HepG2 (cell line): ENCODE results near the gene CTPS2. TPM values are rescaled to one million over a fixed set of nuclear protein-coding genes. Genes with fewer than 3 reads are reported as not detected.

Source experiments
- ATAC-seq: fragments of 200-7000 bp; cut with Tn5 transposase; 3 replicates; pipeline ENCODE4 v1.9.1; 2020; ENCODE audit warnings: mild to moderate bottlenecking, moderate library complexity
- BruUV-seq: library from RNA; stranded (reverse); fragments of 400-500 nt; replicated peaks from 2 replicates; lab custom pipeline; 2021; lab: Mats Ljungman, UMichigan
- CTCF ChIA-PET: fragments of 300-600 bp; formaldehyde crosslinking; extraction: SDS; loops from one replicate; lab custom pipeline; 2021; ENCODE audit warnings: low total read pairs, inconsistent platforms, low intra/inter-chr PET ratio; lab: Yijun Ruan, JAX
- POLR2A ChIA-PET: fragments of 350-600 bp; sonication (Branson Sonifier 250); formaldehyde crosslinking; loops from one replicate; lab custom pipeline; 2020; ENCODE audit warnings: antibody characterized with exemption, inconsistent platforms; lab: Yijun Ruan, JAX
- DNase-seq: peaks from one replicate; pipeline ENCODE4 v3.0.0-alpha.2; 2015; ENCODE audit warnings: low spot score
- FAIRE-seq: peaks from 3 replicates; lab custom pipeline; 2011; peaks lifted over from hg19 to GRCh38; lab: Jason Lieb, UNC
- H2AFZ ChIP-seq: one replicate; pipeline ENCODE4 v1.6.1; 2011; ENCODE audit warnings: low read length, inconsistent platforms
- H3K27ac ChIP-seq: fragments of 300-600 bp; 3 replicates; pipeline ENCODE4 v1.8.0; 2011; ENCODE audit warnings: mixed run types, mild to moderate bottlenecking, mixed read lengths, low read length, inconsistent platforms; ENCODE audit not compliant: insufficient read depth; ENCODE audit errors: extremely low read length
- H3K27me3 ChIP-seq, 2 experiments: fragments of 200-600 bp in 1 of 2; 2 replicates in 1 of 2; 3 replicates in 1 of 2; pipeline versions ENCODE4 v1.6.0 to v1.8.0; 2011; ENCODE audit warnings: low read length in 2 of 2, mild to moderate bottlenecking in 2 of 2, moderate library complexity in 2 of 2, inconsistent platforms in 1 of 2; ENCODE audit not compliant: insufficient read depth in 2 of 2, control insufficient read depth in 1 of 2
- H3K36me3 ChIP-seq, 2 experiments: fragments of 200-600 bp in 1 of 2; replicated peaks in 1 of 2; 2 replicates in 1 of 2; 3 replicates in 1 of 2; pipeline versions ENCODE4 v1.5.1 to v1.8.0; 2011; ENCODE audit warnings: low read length in 2 of 2, inconsistent platforms in 1 of 2; ENCODE audit not compliant: insufficient read depth in 2 of 2, control insufficient read depth in 1 of 2
- H3K4me1 ChIP-seq: 2 replicates; pipeline ENCODE4 v1.5.1; 2012; ENCODE audit warnings: low read length, inconsistent platforms; ENCODE audit not compliant: insufficient read depth
- H3K4me2 ChIP-seq: 2 replicates; pipeline ENCODE4 v1.6.0; 2011; ENCODE audit warnings: low read depth, low read length, inconsistent platforms
- H3K4me3 ChIP-seq, 3 experiments: fragments of 200-600 bp in 1 of 3; sonication (generic), shearing (Covaris generic) in 1 of 3; replicated peaks in 1 of 3; 2 replicates each; pipeline ENCODE4 v1.5.1; 2011 to 2016; ENCODE audit warnings: low read length in 3 of 3, inconsistent platforms in 2 of 3, low read depth in 2 of 3, mild to moderate bottlenecking in 2 of 3, control low read depth in 1 of 3, mixed read lengths in 1 of 3; ENCODE audit not compliant: insufficient read depth in 1 of 3
- H3K79me2 ChIP-seq: one replicate; pipeline ENCODE4 v1.6.1; 2011; ENCODE audit warnings: low read length, inconsistent platforms; ENCODE audit not compliant: insufficient read depth
- H3K9ac ChIP-seq: 2 replicates; pipeline ENCODE4 v1.6.0; 2011; ENCODE audit warnings: mild to moderate bottlenecking, low read depth, low read length, inconsistent platforms; ENCODE audit not compliant: insufficient read depth
- H3K9me3 ChIP-seq: 2 replicates; pipeline ENCODE4 v1.5.1; 2012; ENCODE audit warnings: mild to moderate bottlenecking, low read length
- H4K20me1 ChIP-seq: 2 replicates; pipeline ENCODE4 v1.6.0; 2011; ENCODE audit warnings: inconsistent platforms, mild to moderate bottlenecking, low read length, moderate library complexity; ENCODE audit not compliant: insufficient read depth
- ATF7 ChIP-seq, 2 experiments: fragments of 450-650 bp in 1 of 2; sonication (generic) in 1 of 2; formaldehyde crosslinking in 1 of 2; IDR thresholded peaks; 2 replicates each; pipeline versions ENCODE4 v1.4.0 to v1.6.1; 2016 to 2020; ENCODE audit warnings: antibody characterized with exemption in 1 of 2, mild to moderate bottlenecking in 1 of 2, missing genetic modification reagents in 1 of 2
- BRD4 ChIP-seq: sonication (generic); formaldehyde crosslinking; IDR thresholded peaks from 2 replicates; pipeline ENCODE4 v1.4.0; 2020; ENCODE audit warnings: missing genetic modification reagents
- HIVEP1 ChIP-seq: sonication (generic); formaldehyde crosslinking; IDR thresholded peaks from 2 replicates; pipeline ENCODE4 v1.4.0; 2020; ENCODE audit warnings: mild to moderate bottlenecking, missing genetic modification reagents
- NAIF1 ChIP-seq: sonication (generic); formaldehyde crosslinking; IDR thresholded peaks from 2 replicates; pipeline ENCODE4 v1.5.0; 2020; ENCODE audit warnings: mild to moderate bottlenecking, missing genetic modification reagents, borderline replicate concordance
- PRPF4 ChIP-seq: fragments of 200-400 bp; formaldehyde crosslinking; IDR thresholded peaks from 2 replicates; pipeline ENCODE4 v1.6.1; 2016; ENCODE audit warnings: low read length, low read depth; ENCODE audit not compliant: poor library complexity, severe bottlenecking
- SKI ChIP-seq: fragments of 450-650 bp; IDR thresholded peaks from one replicate; pipeline ENCODE4 v1.6.1; 2018; ENCODE audit warnings: mild to moderate bottlenecking; ENCODE audit not compliant: partially characterized antibody
- SP2 ChIP-seq: sonication (generic); formaldehyde crosslinking; IDR thresholded peaks from 2 replicates; pipeline ENCODE4 v1.5.1; 2020; ENCODE audit warnings: mild to moderate bottlenecking, missing genetic modification reagents
- ZNF10 ChIP-seq: sonication (generic); formaldehyde crosslinking; IDR thresholded peaks from 2 replicates; pipeline ENCODE4 v1.4.0; 2020; ENCODE audit warnings: mild to moderate bottlenecking, low read depth, missing genetic modification reagents, borderline replicate concordance
- ZNF274 ChIP-seq: sonication (generic); formaldehyde crosslinking; IDR thresholded peaks from 2 replicates; pipeline ENCODE4 v1.5.1; 2020; ENCODE audit warnings: mild to moderate bottlenecking, missing genetic modification reagents
- ZNF570 ChIP-seq: sonication (generic); formaldehyde crosslinking; IDR thresholded peaks from 2 replicates; pipeline ENCODE4 v1.4.0; 2020; ENCODE audit warnings: mild to moderate bottlenecking, missing genetic modification reagents, borderline replicate concordance
- ZNF674 ChIP-seq: sonication (generic); formaldehyde crosslinking; IDR thresholded peaks from 2 replicates; pipeline ENCODE4 v1.5.0; 2020; ENCODE audit warnings: low read depth, mild to moderate bottlenecking, missing genetic modification reagents
- ZNF747 ChIP-seq: sonication (generic); formaldehyde crosslinking; IDR thresholded peaks from 2 replicates; pipeline ENCODE4 v1.8.1; 2023; ENCODE audit warnings: missing genetic modification reagents, mild to moderate bottlenecking, borderline replicate concordance
- ZNF780A ChIP-seq: sonication (generic); formaldehyde crosslinking; IDR thresholded peaks from 2 replicates; pipeline ENCODE4 v1.8.0; 2022; ENCODE audit warnings: mild to moderate bottlenecking, missing genetic modification reagents, moderate library complexity
- ZNF782 ChIP-seq: sonication (generic); formaldehyde crosslinking; IDR thresholded peaks from 2 replicates; pipeline ENCODE4 v1.4.0; 2020; ENCODE audit warnings: missing genetic modification reagents, mild to moderate bottlenecking, borderline replicate concordance
- ZSCAN29 ChIP-seq: sonication (generic); formaldehyde crosslinking; conservative IDR thresholded peaks from 2 replicates; pipeline ENCODE4 v1.4.0; 2020; ENCODE audit warnings: mild to moderate bottlenecking, missing genetic modification reagents
- WGBS: methylation state at CpG from one replicate; pipeline ENCODE4 v1.1.6; 2017; ENCODE audit warnings: low lambda C conversion rate; 5-methylcytosine and 5-hydroxymethylcytosine counted together
- in situ Hi-C: cut with HindIII; loops from 2 replicates; pipeline ENCODE4 v1.10.0; 2017; ENCODE audit warnings: low pct_unique_long_range_greater_than_20kb; ENCODE audit not compliant: extremely low pct_ligation_motif_present
- intact Hi-C: fragments of 100-400 bp; cut with micrococcal nuclease; formaldehyde crosslinking; loops from one replicate; pipeline ENCODE4 v1.10.0; 2022; ENCODE audit not compliant: unreplicated experiment
- polyA plus RNA-seq, 8 experiments: library from polyadenylated mRNA; depleted of rRNA in 3 of 8; stranded (reverse) in 7 of 8; unstranded in 1 of 8; fragments of >200 nt; fragmentation: Illumina TruSeq in 4 of 8; extraction: Trizol in 4 of 8; gene quantifications; 2 replicates each; pipeline versions ENCODE4 v1.2.1 to v1.2.3, GENCODE V29; 2011 to 2016; ENCODE audit warnings: low read depth in 4 of 8, missing spikeins in 1 of 8, mixed read lengths in 1 of 8; ENCODE audit not compliant: insufficient read depth in 1 of 8
- total RNA-seq, 5 experiments: library from RNA; depleted of rRNA; stranded (reverse); fragments of >200 nt; fragmentation: Illumina TruSeq; extraction: Trizol; gene quantifications; 2 replicates each; pipeline ENCODE4 v1.2.3, GENCODE V29; 2016; ENCODE audit warnings: low read depth in 1 of 5
- TF ChIP-seq, protein P1 (sequence below): sonication (generic); formaldehyde crosslinking; IDR thresholded peaks from 2 replicates; pipeline ENCODE4 v1.8.0; 2023; ENCODE audit warnings: mild to moderate bottlenecking, missing genetic modification reagents

The CTPS2 gene
- total and polyA plus RNA-seq, 2 of the 13 experiments (the other 11 are each of a cell fraction or from before 2014, with no cell fraction given) = 10.3 to 26.1 TPM

DNA sequence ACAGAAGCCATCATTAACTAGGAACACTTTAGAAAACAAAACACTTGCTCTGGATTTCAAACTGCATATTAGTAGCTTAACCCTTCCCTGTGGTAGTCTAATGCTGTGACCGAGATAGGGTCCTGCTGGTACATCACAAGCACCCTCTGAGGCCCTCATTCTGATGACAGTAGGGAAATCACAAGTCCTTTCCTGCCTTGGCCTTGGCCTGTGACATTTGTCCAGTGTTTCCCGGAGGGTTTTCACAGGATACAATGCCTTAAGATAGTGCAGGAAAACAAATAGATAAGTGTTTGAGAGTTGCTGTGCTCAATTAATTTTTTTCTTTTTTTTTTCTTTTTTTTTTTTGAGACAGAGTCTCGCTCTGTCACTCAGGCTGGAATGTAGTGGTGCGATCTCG is 36.0 kb upstream of the CTPS2 start:
- H3K4me1 ChIP-seq = peaks cover 18% of the 10 kb centered on the region
- BruUV-seq = no TSS peak
- H3K4me2 ChIP-seq = no peak overlapping the region
- POLR2A ChIA-PET = no interaction called here
- CTCF ChIA-PET = no interaction called here
- DNase-seq = no peak
- H3K4me3 ChIP-seq = no peak overlapping the region
- H3K9me3 ChIP-seq = no peaks in the 10 kb centered on the region
- no peak overlapping the region for H2AFZ ChIP-seq
- peaks cover 5% of the 10 kb centered on the region; the same call in 1 of the 2 replicates for H4K20me1 ChIP-seq
- in situ Hi-C loops = no loop called here
- H3K27me3 ChIP-seq = no peaks in the 10 kb centered on the region
- TF ChIP-seq ZNF274 (CRISPR knock-in tag) = no peak
- no peak for TF ChIP-seq HIVEP1 (CRISPR knock-in tag)
- no peak for TF ChIP-seq ZNF674 (CRISPR knock-in tag)
- no peak for TF ChIP-seq SKI
- no peak for TF ChIP-seq PRPF4
- TF ChIP-seq ZNF10 (CRISPR knock-in tag) = no peak
- no peak for TF ChIP-seq ZNF780A
- TF ChIP-seq, protein P1, sequence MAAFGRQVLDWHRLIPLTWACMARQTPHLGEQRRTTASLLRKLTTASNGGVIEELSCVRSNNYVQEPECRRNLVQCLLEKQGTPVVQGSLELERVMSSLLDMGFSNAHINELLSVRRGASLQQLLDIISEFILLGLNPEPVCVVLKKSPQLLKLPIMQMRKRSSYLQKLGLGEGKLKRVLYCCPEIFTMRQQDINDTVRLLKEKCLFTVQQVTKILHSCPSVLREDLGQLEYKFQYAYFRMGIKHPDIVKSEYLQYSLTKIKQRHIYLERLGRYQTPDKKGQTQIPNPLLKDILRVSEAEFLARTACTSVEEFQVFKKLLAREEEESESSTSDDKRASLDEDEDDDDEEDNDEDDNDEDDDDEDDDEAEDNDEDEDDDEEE (CRISPR knock-in tag) = no peak
- TF ChIP-seq NAIF1 (CRISPR knock-in tag) = no peak
- no peak for TF ChIP-seq ZSCAN29
- TF ChIP-seq ZNF570 (CRISPR knock-in tag) = no peak
- no peak for TF ChIP-seq BRD4 (CRISPR knock-in tag)
- no peak for TF ChIP-seq ZNF747 (CRISPR knock-in tag)
- TF ChIP-seq SP2 (CRISPR knock-in tag) = no peak
- TF ChIP-seq ATF7 (IDR thresholded peaks at IDR 0.05) = no peak
- TF ChIP-seq ATF7 (CRISPR knock-in tag; IDR thresholded peaks at IDR 0.05) = no peak
- TF ChIP-seq ZNF782 (CRISPR knock-in tag) = no peak
- TF ChIP-seq, all 625 proteins: peak for 0
- Histone ChIP-seq H3K27ac (no peak overlapping the region), H3K79me2 (no peaks in the 10 kb centered on the region), H3K9ac (no peak overlapping the region), H3K36me3 (peaks cover 1 to 12% of the 10 kb centered on the region in 2 experiments; a peak in 3 of 5 replicates)
- intact Hi-C loops = no loop called here
- ATAC-seq (no peak), FAIRE-seq (no peak)
- WGBS = 94% methylated on average over 4 of the region's 5 CpGs
